ENCODE data around the gene ZNF516. TPM values are rescaled to one million over a fixed set of nuclear protein-coding genes. Genes with fewer than 3 reads are reported as not detected.

Gene ZNF516
- total and polyA plus RNA-seq, 2 of the 4 experiments (the other 2 are of a cell fraction), result 7.9 to 16.9 TPM

DNA sequence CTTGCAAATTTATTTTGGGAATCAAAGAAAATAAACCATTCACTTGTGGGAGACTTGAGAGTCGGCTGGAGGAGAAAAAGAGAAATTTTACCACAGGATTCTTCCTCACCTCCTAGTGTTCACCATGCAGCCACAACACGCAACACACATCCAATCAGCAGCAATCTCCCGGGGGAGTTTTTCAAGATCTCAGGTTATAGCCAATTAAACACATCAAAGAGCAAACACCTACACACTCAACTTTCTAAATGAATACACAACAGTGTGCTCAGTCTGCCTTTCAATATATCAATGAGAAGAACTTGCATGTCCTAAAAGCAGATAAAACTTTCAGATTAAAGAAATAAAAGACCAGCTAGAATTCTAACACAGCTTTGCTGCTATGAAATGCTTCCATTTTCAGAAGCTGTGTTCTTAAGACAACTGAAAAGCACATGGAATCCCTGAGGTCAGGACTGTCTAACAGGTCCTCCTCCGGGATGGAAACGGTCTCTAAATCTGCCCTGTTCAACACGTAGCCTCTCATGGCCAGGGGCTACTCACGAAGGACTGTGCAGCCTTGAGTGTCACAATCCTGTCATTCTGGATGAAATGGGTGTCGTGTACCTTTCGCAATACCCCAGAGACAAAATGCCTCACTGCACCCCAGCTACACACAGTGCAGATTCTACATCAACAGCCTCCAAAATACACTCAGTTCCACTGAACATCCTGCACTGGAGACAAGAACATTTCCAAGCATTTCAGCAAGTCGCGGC is 84.2 kb downstream of the ZNF516 start:
- intact Hi-C loops (cut with micrococcal nuclease) (loop anchor here (5.0 kb wide), 1 partner anchor 81 kb away; no protein-coding TSS in a partner anchor), in situ Hi-C loops (cut with MboI; ENCODE audit: low sequenced_read_pairs) (no loop called here), dilution Hi-C loops (cut with HindIII; ENCODE audit: low sequenced_read_pairs, unreplicated experiment) (no loop called here)
- Histone ChIP-seq H4K91ac (ENCODE audit: insufficient read depth, low read depth, low read length) (no peak overlapping the region), H3K18ac (ENCODE audit: low read depth, low read length) (no peak overlapping the region), H3K9ac (ENCODE audit: low read depth, low read length) (no peak overlapping the region), H3K4me2 (ENCODE audit: low read depth, low read length) (no peak overlapping the region), H3K36me3 (ENCODE audit: control insufficient read depth, insufficient read depth, low read length) (peaks cover 14% of the 10 kb centered on the region; the same call in 1 of the 2 replicates), H3K4me1 (ENCODE audit: control insufficient read depth, insufficient read depth, low read length) (peaks cover 5% of the 10 kb centered on the region), H2AFZ (replicated peaks; ENCODE audit: low read length, poor library complexity) (no peak overlapping the region), H3K27ac (ENCODE audit: insufficient read depth, low read length) (no peak overlapping the region), H2BK20ac (ENCODE audit: low read depth, low read length) (no peak overlapping the region), H4K5ac (ENCODE audit: low read depth, low read length) (no peak overlapping the region), H2AK5ac (ENCODE audit: low read depth, low read length) (no peak overlapping the region), H3K9me3 (ENCODE audit: control insufficient read depth, insufficient read depth, low read length) (no peaks in the 10 kb centered on the region), H3K9me1 (ENCODE audit: insufficient read depth, low read length) (peaks cover 29% of the 10 kb centered on the region), H3K79me1 (ENCODE audit: low read depth in 1 of 2, low read length in 2 of 2) (peaks cover 51 to 89% of the 10 kb centered on the region in 2 experiments), H4K8ac (ENCODE audit: low read depth in 2 of 2, low read length in 2 of 2) (no peak overlapping the region), H4K20me1 (ENCODE audit: insufficient read depth, low read length) (peaks cover 79% of the 10 kb centered on the region), H2BK120ac (ENCODE audit: low read depth, low read length) (no peak overlapping the region), H2AK9ac (replicated peaks; ENCODE audit: low read depth, low read length, poor library complexity) (no peak overlapping the region), H3K4ac (ENCODE audit: low read depth, low read length) (no peak overlapping the region), H3K56ac (ENCODE audit: extremely low read depth, insufficient read depth, low read length) (no peak overlapping the region), H3K14ac (replicated peaks; ENCODE audit: low read depth, low read length) (no peak overlapping the region), H3K4me3 (ENCODE audit: insufficient read depth, low read depth, low read length) (no peak overlapping the region), H2BK15ac (ENCODE audit: low read depth, low read length) (no peak overlapping the region), H2BK5ac (ENCODE audit: low read depth, low read length, poor library complexity, severe bottlenecking) (no peak overlapping the region), H3K27me3 (ENCODE audit: control insufficient read depth, insufficient read depth, low read length) (no peaks in the 10 kb centered on the region), H3K23ac (ENCODE audit: low read depth, low read length) (no peak overlapping the region)
- no peak for ATAC-seq (ENCODE audit: low read depth)
- no peak for DNase-seq
- WGBS, 2 experiments (ENCODE audit: extremely low coverage in 2 of 2, insufficient read length in 1 of 2), result no CpG with 5 or more reads among the region's 11 CpGs
- ChIA-PET POLR2A (ENCODE audit: unreplicated experiment) (no interaction called here), CTCF (no interaction called here)
- TF ChIP-seq, protein P1, sequence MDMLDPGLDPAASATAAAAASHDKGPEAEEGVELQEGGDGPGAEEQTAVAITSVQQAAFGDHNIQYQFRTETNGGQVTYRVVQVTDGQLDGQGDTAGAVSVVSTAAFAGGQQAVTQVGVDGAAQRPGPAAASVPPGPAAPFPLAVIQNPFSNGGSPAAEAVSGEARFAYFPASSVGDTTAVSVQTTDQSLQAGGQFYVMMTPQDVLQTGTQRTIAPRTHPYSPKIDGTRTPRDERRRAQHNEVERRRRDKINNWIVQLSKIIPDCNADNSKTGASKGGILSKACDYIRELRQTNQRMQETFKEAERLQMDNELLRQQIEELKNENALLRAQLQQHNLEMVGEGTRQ (IDR thresholded peaks at IDR 0.05; ENCODE audit: low read depth, low read length), result no peak
- TF ChIP-seq FOS (IDR thresholded peaks at IDR 0.05; ENCODE audit: low read depth, low read length) (no peak), CEBPB (IDR thresholded peaks at IDR 0.05; ENCODE audit: low read depth, low read length) (peak; percentile 81), RAD21 (IDR thresholded peaks at IDR 0.05; ENCODE audit: low read length) (no peak), CHD1 (IDR thresholded peaks at IDR 0.05; ENCODE audit: low read depth, low read length) (no peak), SMC3 (IDR thresholded peaks at IDR 0.05; ENCODE audit: low read depth, low read length) (no peak), NFE2L2 (IDR thresholded peaks at IDR 0.05; ENCODE audit: low read depth, low read length) (no peak), RCOR1 (IDR thresholded peaks at IDR 0.05; ENCODE audit: insufficient replicate concordance, low read length) (no peak)
- TF ChIP-seq, protein P2, sequence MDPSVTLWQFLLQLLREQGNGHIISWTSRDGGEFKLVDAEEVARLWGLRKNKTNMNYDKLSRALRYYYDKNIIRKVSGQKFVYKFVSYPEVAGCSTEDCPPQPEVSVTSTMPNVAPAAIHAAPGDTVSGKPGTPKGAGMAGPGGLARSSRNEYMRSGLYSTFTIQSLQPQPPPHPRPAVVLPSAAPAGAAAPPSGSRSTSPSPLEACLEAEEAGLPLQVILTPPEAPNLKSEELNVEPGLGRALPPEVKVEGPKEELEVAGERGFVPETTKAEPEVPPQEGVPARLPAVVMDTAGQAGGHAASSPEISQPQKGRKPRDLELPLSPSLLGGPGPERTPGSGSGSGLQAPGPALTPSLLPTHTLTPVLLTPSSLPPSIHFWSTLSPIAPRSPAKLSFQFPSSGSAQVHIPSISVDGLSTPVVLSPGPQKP (IDR thresholded peaks at IDR 0.05; ENCODE audit: borderline replicate concordance, low read depth, low read length), result no peak
- BruUV-seq (replicated peaks), result no TSS peak
